Fibroblast of upper back skin (primary cell): Measurements from ENCODE around the gene GABRP.
"Not testable (repeated sequence)": the region's sequence is repeated elsewhere in the genome, so short reads cannot be mapped to it uniquely, and the experiment has no call there.

Experiments
- DNase-seq: peaks from one replicate; pipeline ENCODE4 v3.0.0-alpha.2; 2013

Gene GABRP

GRCh38 chr5:170756691-170757090 lies 26.8 kb upstream of the GABRP start:
- no peak for DNase-seq

GRCh38 chr5:170757182-170757601 lies 26.3 kb upstream of the GABRP start:
- DNase-seq = peak; percentile 18

DNA sequence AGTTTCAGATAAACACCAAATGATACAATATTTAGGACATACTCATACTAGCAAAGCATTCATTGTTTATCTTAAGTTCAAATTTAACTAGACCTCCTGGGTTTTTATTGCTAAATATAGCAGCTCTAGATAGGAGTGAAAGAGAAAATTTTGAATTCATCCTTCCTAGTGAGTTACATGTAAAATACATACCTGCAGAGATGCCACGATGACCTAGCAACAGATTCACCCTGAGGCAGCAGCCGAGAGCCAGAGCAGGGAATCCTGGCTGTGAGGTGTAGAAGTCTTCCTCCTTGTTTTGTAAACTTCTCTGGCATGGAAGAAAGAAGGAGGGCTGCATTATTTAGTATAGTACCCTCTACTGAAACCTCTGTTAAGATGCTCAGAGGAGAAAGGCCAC lies 25.9 kb upstream of the GABRP start:
- DNase-seq = no peak

DNA sequence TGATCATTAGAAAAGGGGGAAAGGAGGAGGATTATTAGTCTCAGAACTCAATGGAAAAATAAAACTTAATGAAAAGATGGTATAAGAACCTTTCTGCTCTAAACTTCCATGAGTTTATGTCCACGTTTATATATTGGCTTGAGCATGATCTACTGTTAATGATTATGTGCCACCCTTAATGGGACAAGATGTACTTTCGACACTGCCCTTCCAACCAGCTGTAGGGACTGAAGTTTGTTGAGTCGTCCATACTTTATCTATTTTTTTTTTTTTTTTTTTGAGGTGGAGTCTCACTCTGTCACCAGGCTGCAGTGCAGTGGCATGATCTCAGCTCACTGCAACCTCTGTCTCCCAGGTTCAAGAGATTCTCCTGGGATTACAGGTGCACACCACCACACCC lies 25.0 kb upstream of the GABRP start:
- no peak for DNase-seq

DNA sequence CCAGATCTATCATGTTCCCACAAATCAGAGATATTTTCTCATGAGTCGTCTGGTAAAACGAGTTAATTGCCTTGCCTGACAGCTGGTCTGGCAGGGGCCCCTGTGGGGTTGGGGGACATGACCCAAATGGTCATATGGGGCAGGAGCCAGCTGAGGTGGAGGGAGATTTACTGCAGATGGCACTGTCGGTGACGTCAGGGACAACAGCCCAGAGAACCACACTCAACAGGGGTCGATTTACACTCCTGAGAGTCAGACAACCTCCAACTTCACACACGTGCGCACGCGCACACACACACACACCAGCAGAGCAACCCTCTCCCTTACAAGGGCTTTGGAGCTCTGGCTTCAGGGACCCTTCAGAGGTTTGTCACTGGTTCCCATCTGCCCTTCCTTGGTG lies 23.4 kb upstream of the GABRP start:
- no peak for DNase-seq

DNA sequence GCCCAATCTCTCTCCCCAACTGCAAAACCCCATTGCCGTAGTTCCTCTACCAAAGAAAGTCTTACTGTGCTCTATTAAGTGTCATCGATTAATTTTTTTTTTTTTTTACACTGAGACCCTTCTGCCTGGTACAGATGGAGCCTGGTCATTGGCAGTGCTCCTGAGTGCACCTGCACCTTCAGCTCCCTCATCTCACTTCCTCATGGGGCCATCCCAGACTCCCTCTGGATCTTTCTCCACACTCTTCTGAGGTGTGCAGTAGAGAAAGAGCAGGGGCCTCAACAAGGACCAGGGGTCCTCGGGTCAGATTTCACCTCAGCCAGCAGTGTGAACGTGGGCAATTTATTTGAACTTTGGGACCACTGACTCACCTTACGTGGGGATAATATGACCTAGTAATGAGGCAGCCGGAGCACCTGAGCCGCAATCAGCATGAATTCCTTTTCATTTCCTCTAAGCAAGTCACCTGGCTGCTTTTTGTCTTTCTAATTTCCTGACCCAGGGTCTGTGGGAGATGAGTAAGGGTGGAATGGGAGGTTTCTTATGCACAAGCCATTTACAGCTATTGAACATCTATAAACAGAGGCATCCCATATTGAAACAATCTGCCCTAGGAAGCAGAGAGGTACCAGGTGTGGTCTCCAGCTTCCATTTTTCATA lies 22.3 kb upstream of the GABRP start:
- DNase-seq = no peak

- DNase-seq = no peak
Measured at GRCh38 chr5:170761708-170762066, 21.8 kb upstream of the GABRP start.

DNA sequence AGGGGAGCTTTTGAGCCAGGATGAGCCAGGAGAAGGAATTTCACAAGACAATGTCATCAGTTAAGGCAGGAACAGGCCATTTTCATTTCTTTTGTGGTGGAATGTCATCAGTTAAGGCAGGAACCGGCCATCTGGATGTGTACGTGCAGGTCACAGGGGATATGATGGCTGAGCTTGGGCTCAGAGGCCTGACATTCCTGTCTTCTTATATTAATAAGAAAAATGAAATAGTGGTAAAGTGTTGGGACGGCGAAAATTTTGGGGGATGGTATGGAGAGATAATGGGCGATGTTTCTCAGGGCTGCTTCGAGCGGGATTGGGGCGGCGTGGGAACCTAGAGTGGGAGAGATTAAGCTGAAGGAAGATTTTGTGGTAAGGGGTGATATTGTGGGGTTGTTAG lies 21.2 kb upstream of the GABRP start:
- DNase-seq = not testable (repeated sequence)

DNA sequence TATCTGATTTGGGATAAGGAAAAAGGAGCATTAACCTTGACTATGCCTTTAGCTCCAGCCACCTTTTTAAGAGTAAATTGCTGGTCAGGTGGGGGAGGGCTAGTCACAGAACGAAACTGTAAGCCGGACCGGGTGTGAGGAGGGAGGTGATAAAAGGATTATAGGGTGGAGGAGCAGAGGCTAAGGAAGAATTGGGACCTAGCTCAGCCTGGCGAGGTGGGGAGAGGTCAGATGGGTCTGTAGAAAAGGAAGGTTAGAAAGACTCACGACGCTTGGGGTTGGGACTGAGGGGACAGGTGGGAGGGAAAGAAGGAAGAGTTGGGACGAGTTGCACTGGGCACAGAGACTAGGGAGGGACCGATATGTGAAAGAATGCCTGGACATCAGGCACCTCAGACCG lies 17.7 kb upstream of the GABRP start:
- DNase-seq = not testable (repeated sequence)

DNA sequence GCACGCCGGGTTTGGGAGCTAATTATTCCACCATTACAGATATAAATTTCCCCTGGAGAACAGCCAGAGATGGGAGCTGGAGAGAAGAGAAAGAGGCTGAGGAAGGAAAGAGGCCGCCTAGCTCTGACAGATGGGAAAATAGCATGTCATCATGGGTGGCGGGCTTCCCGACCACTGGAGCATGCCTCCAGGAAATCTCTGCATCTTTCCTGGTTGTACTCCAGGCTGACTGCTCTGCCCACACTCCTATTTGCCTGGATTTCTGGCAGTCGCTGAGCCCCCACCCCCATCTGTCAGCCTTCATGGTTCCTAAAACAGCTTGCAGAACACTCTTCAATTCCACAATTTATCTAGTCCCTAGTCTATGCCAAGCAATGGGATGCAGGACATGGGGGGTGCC lies 14.3 kb upstream of the GABRP start:
- DNase-seq = no peak

GRCh38 chr5:170769898-170770416 lies 13.6 kb upstream of the GABRP start:
- no peak for DNase-seq

DNA sequence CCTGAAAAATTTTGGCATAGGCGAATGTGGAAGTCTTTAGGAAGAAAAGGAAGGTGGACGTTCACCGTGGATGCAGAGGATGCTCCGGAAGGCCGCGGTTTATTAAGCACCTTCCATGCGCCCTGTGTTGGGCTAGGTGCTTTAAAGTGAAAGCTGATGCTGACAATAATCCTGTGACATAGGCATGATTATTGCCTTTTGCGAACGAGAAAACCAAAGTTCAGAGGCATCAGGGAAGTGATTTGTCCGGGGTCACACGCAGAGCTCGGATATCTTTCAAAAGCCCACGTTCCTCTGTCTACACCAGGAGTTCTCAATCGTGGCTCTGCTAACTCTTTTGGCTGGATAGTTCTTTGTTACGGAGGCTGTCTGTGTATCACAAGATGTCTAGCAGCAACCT lies 12.0 kb upstream of the GABRP start:
- no peak for DNase-seq

DNA sequence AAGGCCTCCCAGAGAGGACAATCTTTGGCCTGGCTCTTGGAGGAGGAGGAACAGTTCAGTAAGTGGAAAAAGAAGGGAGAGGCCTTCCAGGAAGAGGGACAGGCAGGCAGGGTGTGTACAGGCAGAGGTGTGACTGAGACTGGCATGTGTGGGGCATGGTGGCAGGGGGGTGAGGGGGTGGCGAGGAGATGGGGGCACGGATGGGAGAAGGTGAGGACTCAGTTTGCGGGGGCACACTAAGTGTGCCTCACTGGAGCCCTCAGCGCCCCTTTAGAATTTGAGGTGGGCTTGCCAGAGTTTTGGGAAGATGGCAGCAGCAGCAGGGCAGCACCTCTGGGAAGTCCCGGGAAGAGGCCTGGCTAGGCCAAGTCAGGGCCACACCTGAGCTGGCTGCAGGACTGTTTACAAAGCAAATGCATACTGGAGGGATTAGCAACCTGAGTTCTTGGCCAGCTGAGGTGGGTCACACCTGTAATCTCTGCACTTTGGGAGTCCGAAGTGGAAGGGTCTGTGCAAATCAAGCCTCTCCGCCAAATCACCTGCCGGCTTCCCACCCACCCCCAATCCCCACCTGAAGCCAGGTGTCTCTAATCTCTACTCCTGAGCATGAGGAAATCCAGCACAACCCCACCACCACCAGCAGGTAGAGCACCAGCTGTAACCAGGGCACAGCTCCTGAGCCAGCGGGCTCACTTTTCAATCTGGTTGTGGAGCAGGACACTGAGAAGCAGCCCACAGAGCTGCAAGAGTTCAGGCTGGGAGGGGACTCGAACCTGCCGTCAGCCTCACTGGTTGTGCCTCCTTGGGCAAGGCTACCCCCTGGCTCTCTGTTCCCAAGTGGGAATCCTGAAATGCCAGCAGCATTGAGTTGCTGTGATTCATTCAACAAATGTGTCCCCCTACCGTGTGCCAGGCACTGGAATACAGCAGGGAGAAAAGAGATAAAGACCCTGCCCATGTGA lies 10.2 kb upstream of the GABRP start:
- DNase-seq = no peak

- DNase-seq = no peak
Measured at GRCh38 chr5:170774831-170775230, 8.7 kb upstream of the GABRP start.

DNA sequence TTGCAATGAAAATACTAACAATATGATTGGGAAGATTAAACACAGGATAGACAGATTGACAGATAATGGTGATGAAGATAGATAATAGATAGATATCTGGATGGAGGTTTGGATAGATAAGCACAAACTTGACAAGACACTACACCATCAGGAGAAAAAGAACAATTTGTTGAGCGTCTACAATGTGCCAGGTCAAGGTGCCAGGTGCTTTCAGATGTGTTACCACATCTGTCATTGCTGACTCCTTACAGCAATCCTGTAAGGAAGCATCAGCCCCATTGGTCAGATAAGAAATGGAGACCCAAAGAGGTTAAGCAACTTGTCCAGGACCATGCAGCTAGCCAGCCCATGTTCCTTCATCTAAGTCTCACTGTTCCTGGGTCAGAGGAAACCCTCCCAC lies 1.6 kb upstream of the GABRP start:
- no peak for DNase-seq

DNA sequence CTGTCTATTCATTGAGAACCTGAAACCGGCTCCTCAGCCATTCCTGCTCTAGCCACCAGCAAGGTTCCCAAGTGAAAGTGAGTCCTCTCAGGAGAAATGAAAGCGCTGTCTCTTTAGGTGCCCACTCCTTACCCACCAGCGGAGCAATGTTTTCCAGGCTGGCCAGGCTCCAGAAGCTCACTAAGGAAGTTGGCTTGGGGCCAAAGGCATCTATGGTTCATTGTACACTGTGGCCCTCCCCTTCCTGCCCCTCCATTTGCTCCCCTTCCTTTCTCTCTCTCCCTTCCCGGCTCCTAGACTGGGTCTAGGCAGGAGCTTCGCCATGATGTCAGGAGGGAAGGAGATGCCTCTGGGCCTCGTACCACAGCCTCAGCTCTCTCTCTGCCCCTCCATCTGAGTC lies 1.1 kb upstream of the GABRP start:
- no peak for DNase-seq

- DNase-seq = no peak
Measured at GRCh38 chr5:170785416-170785815, 1.9 kb downstream of the GABRP start.

DNA sequence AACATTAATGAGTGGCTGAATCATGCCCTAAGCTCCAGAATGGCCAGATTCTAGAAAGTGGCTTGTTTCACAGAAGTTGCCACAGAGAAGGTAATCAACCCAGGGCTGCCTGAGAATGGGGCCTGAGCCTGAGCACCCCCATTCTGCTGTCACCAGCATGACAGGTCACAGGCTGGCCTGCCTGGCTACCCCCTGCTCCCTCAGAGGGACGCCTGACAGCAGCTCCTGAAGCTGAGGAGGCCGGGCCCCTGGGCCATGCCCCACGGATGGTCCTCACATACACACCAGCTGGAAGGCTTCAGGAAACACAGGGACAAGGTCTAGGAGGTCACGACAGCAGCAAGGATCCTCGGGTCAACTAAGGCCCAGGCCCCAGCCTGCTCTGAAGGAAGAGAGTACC lies 3.7 kb downstream of the GABRP start:
- DNase-seq = no peak

GRCh38 chr5:170788626-170789304 lies 5.2 kb downstream of the GABRP start:
- DNase-seq = no peak

GRCh38 chr5:170791325-170791954 lies 7.9 kb downstream of the GABRP start:
- DNase-seq = peak; percentile 29

DNA sequence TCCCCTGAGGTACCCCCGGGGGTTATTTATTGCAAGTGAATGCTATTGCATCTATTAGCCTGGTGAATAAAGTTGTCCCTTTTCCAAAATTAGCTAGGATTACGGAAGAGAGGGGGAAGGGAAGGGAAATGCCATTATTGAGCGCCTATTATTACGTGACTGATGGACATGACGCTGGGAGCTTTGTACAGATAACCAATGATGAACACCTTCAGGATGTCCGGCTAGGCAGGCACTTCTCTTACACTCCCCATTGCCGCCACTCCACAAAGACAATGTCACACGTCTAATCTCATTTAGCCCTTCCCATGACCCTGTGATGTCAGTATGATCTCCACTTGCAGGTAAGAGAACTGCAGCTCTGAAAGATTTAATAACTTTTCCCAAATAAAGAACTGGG lies 9.4 kb downstream of the GABRP start:
- no peak for DNase-seq

- DNase-seq = no peak
Measured at GRCh38 chr5:170795154-170795553, 11.6 kb downstream of the GABRP start.

DNA sequence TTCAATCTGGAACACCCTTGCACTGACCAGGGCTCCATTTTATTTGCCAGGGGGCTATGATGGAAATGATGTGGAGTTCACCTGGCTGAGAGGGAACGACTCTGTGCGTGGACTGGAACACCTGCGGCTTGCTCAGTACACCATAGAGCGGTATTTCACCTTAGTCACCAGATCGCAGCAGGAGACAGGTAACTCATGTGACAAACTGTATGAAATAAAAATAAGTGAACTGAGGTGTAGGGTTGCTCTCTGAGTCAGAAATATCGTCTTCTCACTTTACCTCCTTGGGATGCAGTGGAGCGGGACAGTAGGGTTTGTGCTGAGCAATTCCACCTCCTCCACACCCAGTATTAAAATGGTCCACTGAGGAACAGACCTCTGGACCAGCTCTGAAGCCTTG lies 22.1 kb downstream of the GABRP start:
- DNase-seq = no peak
